Transverse colon (tissue), 4 donors: ENCODE data around the gene ACAP1.

Experiments
- CTCF ChIP-seq, 5 experiments: fragments of 200-600 bp in 3 of 5; fragments of 450-650 bp in 2 of 5; sonication (generic) in 3 of 5; IDR thresholded peaks; 1 replicate in 2 of 5; 2 replicates in 3 of 5; pipeline ENCODE4 v1.5.1; 2016 to 2017; ENCODE audit warnings: antibody characterized with exemption in 5 of 5, inconsistent platforms in 3 of 5, mild to moderate bottlenecking in 2 of 5, moderate library complexity in 1 of 5
- EP300 ChIP-seq: sonication (generic); formaldehyde crosslinking; IDR thresholded peaks from one replicate; pipeline ENCODE4 v1.6.1; 2017; ENCODE audit warnings: antibody characterized with exemption, low read depth
- POLR2A ChIP-seq: fragments of 450-650 bp; IDR thresholded peaks from one replicate; pipeline ENCODE4 v1.6.1; 2016; ENCODE audit warnings: antibody characterized with exemption, mild to moderate bottlenecking, moderate library complexity
- POLR2AphosphoS5 ChIP-seq, 3 donors: sonication (generic); formaldehyde crosslinking; IDR thresholded peaks; one replicate each; pipeline ENCODE4 v1.6.1; 2016; ENCODE audit warnings: antibody characterized with exemption in 3 of 3

DNA sequence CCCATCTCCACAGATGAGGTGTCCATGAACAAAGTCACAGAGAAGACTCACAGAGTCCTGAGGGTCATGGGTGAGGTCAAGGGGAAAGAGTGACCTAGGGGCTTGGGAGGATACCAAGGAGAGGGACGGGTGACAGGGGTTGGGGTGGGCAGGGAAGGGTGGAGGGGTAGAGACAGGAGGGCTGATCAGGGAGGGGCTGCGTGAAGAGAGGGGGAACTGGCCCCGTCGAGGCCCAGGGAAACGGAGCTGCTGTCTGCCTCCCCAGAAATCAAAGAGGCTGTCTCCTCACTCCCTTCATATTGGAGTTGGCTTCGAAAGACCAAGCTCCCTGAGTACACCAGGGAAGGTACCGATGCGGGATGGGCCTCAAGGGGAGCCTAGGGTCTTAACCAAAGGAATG lies 19.2 kb downstream of the ACAP1 start:
- TF ChIP-seq CTCF (IDR thresholded peaks at IDR 0.05) (no peak), POLR2A (peak; percentile 18), POLR2AphosphoS5 (IDR thresholded peaks at IDR 0.05) (no peak), EP300 (no peak)
